GM19397 (cell line): ENCODE measurements around the gene ZCCHC24.

Experiments used
- ATAC-seq: cut with Tn5 transposase; IDR thresholded peaks from one replicate; pipeline ENCODE4 v1.9.1; 2021; ENCODE audit warnings: mild to moderate bottlenecking, moderate library complexity; ENCODE audit not compliant: unreplicated experiment

The ZCCHC24 gene

DNA sequence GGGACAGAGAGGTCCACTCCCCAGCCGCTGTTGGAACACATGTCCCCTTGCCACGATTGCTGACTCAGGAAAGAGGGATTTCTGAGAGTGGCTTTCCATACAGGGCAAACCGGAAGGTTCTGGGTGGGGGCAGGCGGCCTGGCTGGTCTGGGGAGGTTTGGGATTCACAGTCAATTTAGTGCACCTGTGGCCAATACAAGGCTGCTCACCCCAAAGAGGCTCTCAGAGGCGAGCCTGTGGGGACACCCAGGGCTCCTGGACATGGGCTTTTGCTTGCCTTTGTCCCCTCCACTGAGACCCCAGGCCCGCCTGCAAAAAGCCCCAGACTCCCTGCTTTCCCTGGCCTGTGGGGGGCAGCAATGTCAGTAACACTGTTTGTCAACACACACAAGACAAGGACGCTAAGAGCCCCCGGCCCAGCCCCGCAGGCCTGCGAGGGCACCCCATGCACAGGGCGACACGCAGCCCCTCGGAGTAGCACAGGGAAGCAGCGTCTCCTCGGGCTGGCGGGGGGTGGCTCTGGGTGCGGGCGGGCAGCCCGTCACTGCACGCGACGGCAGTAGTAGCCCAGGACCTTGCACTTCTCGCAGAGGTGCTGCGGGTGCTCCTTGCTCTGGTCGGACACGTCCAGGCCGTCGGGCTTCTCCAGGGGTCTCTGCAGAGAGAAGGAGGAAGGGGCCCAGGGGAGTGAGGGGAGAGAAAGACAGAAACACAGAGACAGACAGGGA, 59.5 kb downstream of the ZCCHC24 start:
- no peak for ATAC-seq

DNA sequence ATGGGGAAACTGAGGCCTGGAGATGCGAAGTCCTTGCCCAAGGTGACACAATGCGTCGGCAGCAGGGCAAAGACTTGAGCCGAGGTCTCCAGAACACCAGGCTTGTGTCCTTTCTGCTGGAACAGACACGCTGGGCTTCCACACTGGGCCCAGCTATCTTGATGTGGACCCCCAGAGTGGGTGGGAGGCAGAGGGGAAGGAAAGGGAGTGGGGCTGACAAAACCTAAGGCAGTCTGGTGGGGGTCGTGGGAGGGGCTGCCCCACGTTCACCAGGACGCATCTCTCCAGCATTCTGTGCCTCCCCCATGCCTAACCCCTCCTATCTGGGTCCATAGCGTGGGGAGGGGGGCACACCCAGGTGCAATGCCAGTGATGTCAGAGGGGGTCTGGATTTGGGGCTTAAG, 60.0 kb downstream of the ZCCHC24 start:
- ATAC-seq: no peak

DNA sequence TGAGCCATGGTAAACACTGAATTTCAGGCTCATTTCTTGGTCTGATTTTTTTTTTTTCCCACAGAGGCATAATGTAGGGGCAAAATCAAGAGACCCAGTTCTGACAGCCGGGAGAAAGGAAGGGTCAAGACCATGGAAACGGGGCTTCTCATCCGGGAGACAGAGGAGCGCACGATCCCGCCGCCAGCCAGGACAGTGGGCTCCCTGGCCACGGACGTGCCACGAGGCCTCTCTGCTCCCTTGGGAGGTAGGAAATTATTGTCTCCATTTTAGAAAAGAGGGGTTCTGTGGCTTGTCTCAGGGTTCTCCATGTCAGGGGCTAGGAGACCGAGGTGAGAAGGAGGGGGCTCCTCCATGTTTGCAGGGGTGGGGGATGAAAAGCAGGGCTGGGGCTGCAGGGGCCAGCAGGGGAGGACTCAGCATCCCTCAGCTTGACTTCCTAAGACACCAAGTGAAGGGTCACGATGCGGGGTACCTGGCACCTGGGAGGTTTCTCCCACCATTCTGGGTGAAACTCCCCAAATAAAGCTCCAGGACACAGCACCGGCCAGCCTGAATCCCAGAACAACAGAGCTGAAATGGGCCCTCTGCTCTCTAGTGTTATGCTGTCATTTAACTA, 60.5 kb downstream of the ZCCHC24 start:
- ATAC-seq: no peak

DNA sequence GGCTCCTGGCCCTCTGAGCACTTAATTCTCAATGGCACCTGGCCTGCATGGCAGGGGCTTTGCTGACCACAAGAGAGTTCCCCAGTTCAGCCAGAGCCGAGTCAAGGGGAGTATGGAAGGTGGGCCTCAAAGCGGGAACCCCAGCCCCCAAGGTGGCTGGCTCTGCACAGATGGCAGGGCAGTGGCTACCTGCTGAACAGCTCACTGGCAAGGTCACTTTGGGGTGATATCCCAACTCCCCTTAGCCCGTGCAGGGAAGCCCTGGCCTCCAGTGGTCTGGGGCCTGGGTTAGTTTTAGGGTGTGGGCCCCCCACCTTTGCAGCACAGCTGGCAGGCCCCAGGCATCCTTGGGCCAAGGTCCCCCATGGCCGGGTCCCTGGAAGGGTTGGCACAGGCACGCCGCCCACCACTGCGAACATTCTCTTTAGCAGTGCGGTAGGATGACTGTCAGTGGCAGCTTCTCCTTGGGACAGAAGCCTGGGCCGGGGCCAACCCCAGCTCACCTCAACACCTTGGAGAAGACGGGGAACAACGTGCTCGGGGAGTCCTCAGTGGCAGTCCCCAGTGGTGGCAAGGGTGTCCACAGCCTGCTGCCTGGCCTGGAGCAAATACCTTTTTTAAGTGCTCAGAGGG, 61.3 kb downstream of the ZCCHC24 start:
- no peak for ATAC-seq

DNA sequence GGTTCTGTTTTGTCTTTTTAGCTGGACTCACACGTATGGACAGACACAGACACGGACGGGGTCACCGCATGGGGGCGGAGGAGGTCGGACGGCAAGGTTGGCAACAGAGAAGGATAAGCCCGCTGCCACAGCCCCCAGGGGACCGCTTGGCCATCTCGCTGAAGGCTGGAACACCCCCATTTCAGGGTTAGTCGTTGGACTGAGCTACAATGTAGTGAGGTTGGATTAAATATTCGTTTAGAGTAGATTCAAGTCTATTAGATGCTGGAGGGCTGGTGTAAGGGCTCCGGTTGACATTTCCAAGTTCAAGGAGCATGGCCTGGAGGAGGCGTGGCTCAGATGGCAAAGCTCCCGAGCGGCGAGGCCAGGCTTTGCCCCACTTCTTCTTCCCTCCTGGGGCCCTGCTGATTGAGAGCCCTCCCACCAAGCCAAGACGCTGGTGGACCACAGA, 62.9 kb downstream of the ZCCHC24 start:
- no peak for ATAC-seq

DNA sequence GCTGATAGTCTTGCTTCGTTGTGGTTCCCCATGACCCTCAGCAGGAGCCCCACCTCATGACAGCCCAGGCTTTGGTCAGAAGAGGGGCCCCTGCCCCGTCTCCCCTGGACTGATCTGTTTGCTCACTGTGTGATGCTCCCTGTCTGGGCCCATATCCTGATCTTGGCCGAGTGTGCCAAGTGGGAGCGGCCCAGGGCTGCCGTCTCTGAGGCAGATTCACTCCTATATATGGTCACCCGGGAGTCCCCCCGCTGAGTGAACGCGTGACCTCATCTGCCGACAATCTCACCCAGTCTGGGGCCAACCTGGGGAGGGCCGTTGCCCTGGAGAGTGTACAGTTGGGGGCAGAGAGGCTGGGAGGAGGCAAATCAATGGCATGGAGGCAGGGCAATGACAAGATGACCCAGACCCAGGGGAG, 63.6 kb downstream of the ZCCHC24 start:
- ATAC-seq: no peak

DNA sequence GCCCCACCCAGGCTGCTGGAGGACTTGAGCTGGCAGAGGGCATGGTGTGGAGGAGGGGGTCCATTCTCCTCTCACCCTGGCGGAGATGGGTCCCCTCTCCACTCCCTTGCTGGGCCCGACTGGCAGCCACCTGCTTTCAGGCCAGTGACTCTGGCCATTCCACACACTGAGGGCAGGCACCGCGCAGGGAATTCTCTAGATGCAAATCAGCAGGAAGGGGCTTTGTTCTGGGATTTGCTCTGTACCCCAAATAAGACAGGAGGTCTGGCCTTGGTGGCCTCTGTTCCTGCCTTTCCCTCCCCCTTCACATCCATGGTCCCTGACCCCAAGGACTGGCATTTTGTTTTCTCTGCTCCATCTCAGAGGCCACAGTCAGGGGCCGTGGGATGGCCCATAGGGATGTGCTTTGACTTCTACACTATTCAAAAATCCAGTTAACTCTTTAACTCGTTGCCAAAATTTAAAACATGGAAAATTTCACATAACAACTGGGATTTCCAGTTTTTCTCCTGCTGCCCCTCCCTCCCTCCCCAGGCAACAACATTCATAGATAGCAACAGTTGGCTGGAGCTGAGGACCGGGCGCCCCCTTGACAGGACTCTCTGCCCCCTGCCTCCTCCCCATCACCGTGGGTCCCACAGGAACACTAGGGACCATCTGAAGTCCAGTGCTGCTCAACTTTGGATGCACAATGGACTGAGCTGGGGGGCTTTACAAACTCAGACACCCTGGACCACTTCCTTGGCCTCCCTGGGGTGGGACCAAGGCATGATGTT, 64.3 kb downstream of the ZCCHC24 start:
- no peak for ATAC-seq

DNA sequence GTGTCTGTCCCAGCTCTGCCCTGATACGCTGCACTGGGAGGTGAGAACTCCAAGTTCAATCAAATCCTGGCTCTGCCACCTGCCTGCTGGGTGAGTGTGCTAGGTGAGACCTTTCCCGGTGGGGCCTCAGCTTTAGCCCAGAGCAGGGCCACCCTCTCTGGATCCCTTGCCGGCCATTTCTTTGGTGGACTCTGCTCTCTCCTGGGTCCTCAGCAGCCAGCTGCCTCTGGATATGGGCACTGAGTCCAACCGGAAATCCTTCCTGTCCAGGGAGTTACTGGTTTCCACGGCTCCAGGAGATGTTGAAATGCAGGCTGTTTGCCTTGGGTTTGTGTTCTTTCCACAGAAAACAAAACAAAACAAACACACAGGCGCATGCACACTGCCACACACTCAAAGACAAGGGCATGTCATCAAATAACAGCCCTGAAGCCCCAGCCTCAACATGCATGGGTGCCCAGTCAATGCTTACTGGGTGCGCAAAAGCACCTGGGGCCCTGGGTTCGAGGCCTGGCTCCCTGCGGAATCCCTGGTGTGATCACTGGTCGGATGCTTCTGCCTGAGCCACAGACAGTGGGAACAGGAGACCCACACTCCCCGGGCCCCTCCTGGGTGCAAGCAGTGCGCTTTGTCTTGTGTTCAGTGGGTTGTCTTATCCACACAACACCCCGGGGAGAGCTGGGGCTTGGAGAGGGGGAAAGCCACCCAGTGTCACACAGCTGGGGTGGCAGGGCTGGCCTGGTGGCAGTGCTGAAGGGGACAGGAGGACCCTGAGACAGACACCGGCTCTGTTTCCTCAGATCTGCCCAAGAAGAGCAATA, 65.1 kb downstream of the ZCCHC24 start:
- ATAC-seq: no peak

DNA sequence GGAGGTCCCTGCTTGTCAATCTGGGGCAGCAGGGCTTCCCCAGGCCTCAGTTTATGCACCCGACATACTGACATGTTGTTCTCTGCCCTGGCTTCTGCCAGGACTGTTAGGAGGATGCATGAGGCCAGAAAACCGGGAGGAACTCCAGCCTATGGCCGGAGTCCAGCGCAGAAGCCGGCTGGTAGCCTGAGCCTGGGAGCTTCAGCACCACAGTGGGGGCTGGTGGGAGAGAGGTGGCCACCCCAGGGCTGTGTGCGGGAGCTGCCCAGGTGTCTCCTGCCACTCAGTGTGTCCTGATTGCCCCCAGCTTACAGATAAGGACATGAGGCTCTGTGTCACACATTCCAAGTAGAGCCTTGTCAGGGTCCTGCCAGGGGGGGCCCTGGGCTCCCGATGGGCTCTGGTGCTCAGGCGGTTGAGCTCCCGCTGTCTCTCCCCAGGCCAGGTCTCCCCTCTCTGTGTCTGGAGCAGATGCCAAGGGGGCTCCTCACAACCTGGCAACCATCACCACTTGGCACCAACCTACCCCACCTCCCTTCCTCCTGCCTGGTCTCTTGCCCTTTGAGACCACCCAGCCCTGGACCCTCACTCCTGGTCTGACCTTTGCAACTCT, 65.8 kb downstream of the ZCCHC24 start:
- no peak for ATAC-seq

DNA sequence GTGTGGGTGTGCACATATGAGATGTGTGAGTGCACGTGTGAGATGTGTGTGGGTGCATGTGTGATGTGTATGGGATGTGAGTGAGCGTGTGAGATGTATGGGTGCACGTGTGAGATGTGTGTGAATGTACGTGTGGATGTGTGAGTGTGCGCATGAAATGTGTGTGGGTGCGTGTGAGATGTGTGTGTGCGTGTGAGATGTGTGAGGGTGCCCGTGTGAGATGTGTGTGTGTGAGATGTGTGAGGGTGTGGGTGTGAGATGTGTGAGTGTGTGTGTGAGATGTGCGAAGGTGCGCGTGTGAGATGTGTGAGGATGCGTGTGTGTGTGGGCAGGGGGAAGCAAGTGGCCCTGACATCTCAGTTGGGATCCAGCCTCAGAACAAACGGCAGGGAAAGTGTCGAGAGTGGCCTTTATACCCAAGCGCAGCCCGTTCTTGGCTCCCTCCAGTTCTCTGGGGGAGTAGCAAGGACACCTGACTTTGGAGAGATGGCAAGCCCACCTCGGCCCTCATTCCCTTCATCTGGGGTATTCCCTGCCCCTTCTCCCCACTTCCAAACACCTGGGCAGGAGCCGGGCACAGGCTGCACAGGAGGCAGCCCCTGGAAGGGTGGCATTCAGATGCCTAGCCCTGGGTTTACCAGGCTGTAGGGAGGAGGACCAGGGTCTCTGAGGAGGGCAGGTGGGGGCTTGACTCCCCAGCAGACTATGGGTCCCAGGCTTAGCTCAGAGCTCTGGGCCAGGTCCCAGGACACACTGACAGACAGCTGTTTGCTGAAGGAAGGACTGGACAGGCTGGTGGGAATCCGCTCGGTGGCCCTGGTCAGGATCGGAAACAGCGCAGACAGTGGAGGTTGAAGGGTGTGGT, 66.5 kb downstream of the ZCCHC24 start:
- ATAC-seq: no peak

DNA sequence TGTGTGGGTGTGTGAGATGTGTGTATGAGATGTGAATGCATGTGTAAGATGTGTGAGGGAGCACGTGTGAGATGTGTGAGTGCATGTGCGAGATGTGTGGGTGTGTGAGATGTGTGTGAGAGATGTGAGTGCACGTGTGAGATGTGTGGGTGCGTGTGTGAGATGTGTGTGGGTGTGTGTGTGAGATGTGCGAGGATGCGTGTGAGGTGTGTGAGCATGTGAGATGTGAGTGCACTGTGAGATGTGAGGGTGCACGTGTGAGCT, 67.1 kb downstream of the ZCCHC24 start:
- no peak for ATAC-seq

DNA sequence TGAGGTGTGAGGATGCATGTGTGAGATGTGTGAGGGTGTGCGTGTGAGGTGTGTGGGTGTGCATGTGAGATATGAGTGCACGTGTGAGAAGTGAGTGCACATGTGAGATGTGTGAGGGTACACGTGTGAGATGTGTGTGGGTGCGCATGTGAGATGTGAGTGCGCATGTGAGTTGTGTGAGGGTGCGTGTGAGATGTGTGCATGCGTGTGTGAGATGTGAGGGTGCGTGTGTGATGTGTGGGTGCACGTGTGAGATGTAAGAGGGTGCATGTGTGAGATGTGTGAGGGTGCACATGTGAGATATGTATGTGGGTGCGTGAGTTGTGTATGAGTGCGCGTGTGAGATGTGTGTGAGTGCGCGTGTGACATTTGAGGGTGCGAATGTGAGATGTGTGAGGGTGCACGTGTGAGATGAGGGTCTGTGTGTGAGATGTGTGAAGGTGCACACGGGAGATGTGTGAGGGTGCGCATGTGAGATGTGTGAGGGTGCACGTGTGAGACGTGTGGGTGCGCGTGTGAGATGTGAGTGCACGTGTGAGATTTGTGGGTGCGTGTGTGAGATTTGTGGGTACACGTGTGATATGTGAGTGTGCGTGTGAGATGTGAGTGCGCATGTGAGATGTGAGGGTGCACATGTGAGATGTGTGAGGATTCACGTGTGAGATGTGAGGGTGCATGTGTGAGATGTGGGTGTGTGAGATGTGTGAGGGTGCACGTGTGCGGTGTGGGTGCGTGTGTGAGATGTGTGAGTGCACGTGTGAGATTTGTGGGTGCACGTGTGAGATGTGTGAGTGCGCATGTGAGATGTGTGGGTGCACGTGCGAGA, 67.7 kb downstream of the ZCCHC24 start:
- no peak for ATAC-seq

DNA sequence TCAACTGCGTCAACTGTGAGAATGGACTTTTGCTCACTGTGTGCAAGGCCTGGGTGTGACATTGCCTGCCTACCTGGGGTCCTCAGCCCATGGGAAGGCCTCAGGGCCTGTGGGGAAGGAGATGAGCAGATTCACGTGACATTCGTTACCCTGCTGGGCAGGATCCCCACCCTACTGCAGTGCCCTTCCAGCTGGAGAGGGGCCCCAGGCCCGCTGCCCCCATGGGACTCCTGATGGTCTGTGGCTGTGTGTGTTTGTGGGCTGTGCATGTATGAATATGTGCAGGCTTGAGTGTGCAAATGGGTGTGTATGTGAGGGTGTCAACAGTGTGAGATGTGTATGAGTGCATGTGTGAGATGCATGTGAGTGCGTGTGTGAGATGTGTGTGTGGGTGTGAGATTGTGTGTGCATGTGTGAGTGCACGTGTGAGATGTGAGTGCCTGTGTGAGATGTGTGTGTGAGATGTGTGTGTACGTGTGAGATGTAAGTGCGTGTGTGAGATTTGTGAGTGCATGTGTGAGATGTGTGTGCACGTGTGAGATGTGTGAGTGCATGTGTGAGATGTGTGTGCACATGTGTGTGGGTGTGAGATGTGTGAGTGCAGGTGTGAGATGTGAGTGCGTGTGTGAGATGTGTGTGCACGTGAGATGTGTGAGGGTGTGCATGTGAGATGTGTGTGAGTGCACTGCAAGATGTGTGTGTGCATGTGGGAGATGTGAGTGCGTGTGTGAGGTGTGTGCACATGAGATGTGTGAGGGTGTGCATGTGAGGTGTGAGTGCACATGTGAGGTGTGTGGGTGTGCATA, 68.5 kb downstream of the ZCCHC24 start:
- no peak for ATAC-seq

DNA sequence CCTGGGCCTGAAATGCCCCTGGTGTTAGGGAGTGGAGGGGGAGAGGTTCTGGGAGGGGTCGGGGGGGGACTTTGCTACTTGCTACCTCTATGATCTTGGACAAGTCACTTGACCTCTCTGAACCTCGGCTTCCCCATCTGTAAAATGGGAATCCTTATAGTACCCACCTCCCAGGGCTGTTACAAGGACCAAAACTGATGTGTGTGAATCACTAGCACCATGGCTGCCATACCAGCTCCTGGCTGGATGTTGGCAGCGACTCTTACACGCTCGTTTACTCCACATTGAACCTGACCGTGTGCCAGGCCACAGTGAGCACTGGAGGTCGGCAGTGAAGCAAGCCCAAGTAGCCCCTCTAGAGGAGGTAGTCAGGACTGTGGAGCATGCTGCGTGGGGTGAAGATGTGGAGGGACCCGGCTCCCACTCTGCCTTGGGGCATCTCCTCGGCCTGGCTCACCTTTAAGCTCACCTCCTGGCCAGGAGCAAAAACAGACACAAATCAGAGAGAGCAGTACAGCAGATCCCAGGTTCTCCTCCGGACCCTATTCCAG, 69.3 kb downstream of the ZCCHC24 start:
- ATAC-seq: no peak

DNA sequence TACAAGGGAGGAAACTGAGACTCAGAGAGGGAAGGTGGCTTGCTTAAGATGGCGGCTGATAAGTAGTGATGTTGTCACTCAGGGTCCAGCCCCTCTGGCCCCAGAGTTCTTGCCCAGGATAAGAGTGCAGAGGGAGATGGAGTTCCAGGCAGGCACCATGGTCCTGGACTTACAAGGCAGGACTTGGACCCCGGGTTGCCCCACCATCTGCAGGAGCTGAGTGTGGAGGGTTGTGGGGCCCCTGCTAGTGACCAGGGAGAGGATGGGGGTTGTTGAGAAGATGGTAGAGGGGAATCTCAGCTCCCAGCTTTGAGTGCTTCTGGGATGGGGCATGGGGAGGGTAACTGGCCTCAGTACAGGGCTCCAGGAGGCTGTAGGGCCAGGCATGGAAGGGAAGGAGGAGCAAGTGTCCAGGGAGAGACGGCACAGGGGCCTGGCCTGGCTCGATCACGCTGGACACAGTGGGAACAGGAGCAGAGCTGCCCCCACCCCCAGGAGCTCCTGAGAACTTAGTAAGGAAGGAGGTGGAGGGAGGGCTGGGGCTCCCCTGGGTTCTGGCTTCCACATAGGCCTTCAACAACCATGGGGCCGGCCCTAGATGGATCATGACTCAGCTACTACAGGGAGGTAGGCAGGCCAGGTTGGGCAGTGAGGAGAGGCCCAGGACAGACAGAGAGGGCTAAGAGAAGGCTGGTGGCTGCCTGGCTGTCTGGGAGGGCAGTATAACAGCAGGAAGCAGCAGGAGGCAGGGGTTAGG, 69.9 kb downstream of the ZCCHC24 start:
- ATAC-seq: no peak

DNA sequence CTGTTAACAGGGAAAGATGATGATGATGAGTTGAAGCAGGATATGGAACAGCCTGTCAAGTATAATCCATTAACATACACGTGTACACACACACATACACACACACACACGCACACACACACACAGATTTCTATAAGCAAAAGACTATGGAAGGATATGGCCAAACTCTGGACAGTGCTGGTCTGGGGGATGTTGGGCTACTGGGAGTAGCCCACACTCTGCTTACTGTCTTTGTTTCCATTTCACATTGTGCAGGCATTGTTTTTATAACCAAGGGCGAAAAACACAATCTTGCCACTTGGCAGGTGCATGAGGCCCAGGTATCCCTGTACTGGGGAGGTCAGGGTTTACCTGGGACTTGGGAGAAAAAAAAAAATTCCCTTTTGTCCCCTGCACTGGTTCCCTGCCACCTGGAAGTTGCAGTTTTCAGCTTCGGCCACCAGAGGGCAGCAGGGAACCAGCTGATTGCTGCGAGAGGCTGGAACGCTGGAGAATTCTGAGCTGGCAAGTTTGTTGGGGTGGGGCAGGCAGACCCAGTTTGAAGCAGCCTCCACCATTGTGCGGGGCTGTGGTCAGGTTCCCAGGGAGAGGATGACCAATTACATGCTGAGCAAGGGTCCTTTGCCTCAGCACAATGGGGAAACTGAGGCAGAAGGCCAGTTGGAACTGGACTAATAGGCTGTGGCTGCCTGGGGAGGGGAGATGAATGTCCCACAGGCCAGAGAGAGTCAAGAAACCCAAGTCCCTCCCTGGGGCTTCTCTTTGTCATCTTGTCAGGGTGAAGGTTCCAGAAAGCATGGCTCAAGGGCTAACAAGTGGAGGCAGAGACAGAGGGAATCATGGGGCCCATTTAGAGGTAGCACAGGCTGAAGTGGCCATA, 70.9 kb downstream of the ZCCHC24 start:
- ATAC-seq: no peak
